GM19240 (cell line): Measurements from ENCODE around the gene TAF11L8.
"Not testable (repeated sequence)": the region's sequence is repeated elsewhere in the genome, so short reads cannot be mapped to it uniquely, and the experiment has no call there.

Source experiments
- DNase-seq: peaks from one replicate; pipeline ENCODE4 v3.0.0; 2011; ENCODE audit warnings: low spot score; ENCODE audit not compliant: insufficient read length

Gene TAF11L8

GRCh38 chr5:17590860-17591259, at the start of gene TAF11L8:
Gene TAF11L8 (minus strand): TSS chr5:17590960.
- DNase-seq: not testable (repeated sequence)

GRCh38 chr5:17634160-17634559, 43.4 kb upstream of the TAF11L8 start, which contains the start of gene TAF11L14:
Gene TAF11L14 (plus strand): TSS chr5:17634460.
- no peak for DNase-seq

- DNase-seq: not testable (repeated sequence)
Measured at GRCh38 chr5:17631788-17632187, 41.0 kb upstream of the TAF11L8 start, which contains the start of gene TAF11L13. Gene TAF11L13 (plus strand): TSS chr5:17632088.

- DNase-seq: no peak
Measured at GRCh38 chr5:17625686-17626085, 34.9 kb upstream of the TAF11L8 start.

GRCh38 chr5:17620627-17621026, 29.9 kb upstream of the TAF11L8 start:
- no peak for DNase-seq

- DNase-seq: no peak
Measured at GRCh38 chr5:17619354-17619753, 28.6 kb upstream of the TAF11L8 start.

- no peak for DNase-seq
Measured at GRCh38 chr5:17614872-17615605, 24.3 kb upstream of the TAF11L8 start.

- not testable (repeated sequence) for DNase-seq
Measured at GRCh38 chr5:17610092-17610491, 19.3 kb upstream of the TAF11L8 start, which contains the start of gene TAF11L12. Gene TAF11L12 (plus strand): TSS chr5:17610392.

GRCh38 chr5:17607461-17607860, 16.7 kb upstream of the TAF11L8 start:
- not testable (repeated sequence) for DNase-seq

GRCh38 chr5:17604951-17605350, 14.2 kb upstream of the TAF11L8 start:
- DNase-seq: no peak

GRCh38 chr5:17603880-17604279, 13.1 kb upstream of the TAF11L8 start, which contains the start of gene TAF11L11:
Gene TAF11L11 (plus strand): TSS chr5:17604183.
- DNase-seq: not testable (repeated sequence)

GRCh38 chr5:17597728-17598127, 7.0 kb upstream of the TAF11L8 start, which contains the start of gene TAF11L10:
Gene TAF11L10 (minus strand): TSS chr5:17597828.
- DNase-seq: not testable (repeated sequence)

- DNase-seq: not testable (repeated sequence)
Measured at GRCh38 chr5:17594255-17594654, 3.5 kb upstream of the TAF11L8 start, which contains the start of gene TAF11L9. Gene TAF11L9 (minus strand): TSS chr5:17594394.

GRCh38 chr5:17585658-17586057, 5.1 kb downstream of the TAF11L8 start, which contains the start of gene TAF11L7:
Gene TAF11L7 (minus strand): TSS chr5:17585758.
- DNase-seq: not testable (repeated sequence)
